ENCODE results near the gene NR6A1.
"Not testable (repeated sequence)": the region's sequence is repeated elsewhere in the genome, so short reads cannot be mapped to it uniquely, and the experiment has no call there.

Gene NR6A1

DNA sequence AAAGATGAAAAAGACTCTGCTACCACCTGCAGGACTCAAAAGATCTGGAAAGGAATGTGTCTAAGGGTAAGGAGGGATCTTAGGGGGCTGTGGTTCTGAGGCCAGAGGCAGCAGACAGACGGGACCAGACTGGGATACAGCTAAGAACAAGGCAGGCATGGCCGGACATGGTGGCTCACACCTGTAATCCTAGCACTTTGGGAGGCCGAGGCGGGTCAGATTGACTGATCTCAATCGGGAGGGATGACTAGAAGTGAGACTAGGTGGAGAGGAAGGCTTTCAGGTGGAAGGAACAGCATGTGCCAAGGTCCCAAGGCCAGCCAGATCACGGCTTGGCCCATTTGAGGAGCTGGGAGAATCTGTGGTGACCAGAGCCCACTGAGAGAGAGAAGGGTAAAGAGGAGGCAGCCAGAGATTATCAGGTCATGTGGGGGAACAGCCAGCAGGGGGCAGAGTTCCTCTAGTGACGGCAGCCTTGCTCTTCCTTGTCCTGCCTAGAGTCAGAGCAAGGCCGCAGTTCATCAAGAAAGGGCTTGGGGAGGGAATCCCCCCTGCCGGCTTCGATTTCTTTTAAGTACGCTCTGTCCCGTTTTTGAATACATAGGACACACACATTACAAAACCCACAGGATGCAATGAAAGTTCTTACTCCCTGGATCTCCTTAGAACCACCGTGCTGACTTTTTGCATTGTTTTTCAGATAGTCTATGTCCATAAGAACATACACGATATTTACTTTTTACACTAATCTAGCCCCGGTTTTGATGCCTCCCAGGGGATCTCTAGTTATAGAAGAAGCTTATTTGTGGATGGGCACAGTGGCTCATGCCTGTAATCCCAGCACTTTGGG is 3.2 kb upstream of the NR6A1 start:
- H3K27me3 Mint-ChIP-seq: peaks cover 48% of the 10 kb centered on the region
- H3K4me3 Mint-ChIP-seq: no peak overlapping the region
- ATAC-seq: no peak
- DNase-seq: peak; percentile 90
- no peak overlapping the region for H3K27ac Mint-ChIP-seq
- H3K4me1 Mint-ChIP-seq: peaks cover 43% of the 10 kb centered on the region
- H3K36me3 Mint-ChIP-seq (ENCODE audit: low read depth): no peaks in the 10 kb centered on the region
- no peaks in the 10 kb centered on the region for H3K9me3 Mint-ChIP-seq

DNA sequence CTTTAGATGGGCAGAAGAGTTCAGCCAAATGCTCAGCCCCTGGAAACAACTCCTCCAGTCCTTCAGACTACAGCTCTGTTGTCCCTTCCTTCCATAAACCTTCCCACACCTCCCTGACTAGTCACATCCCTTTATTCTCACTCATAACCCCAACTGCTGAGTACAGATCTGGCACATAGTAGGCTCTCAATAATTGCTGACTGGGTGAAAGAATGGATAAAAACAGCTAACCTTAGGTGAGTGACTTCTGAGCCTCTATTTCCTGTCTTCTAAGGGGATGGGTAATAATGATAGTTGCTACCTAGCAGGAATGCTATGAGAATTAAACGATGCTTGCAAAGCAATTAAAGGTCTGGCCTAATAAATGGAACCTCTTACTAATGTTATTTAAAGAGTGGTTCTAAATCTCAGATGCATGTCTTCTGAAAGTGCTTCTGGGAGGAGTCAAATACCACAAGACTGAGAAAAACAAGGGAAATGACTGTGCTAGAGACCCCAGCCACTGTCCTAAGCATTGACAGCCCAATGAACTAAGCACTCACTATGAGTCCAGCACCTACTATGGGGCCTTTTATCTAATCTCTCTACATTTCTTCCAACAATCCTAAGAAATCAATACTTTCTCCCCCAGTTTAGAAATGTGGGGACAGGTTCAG is 2.5 kb upstream of the NR6A1 start:
- Mint-ChIP-seq H3K27me3 (peaks cover 55% of the 10 kb centered on the region), H3K4me1 (peaks cover 47% of the 10 kb centered on the region), H3K9me3 (no peaks in the 10 kb centered on the region), H3K27ac (no peak overlapping the region), H3K36me3 (ENCODE audit: low read depth) (no peaks in the 10 kb centered on the region), H3K4me3 (no peak overlapping the region)
- ATAC-seq (no peak), DNase-seq (no peak)

DNA sequence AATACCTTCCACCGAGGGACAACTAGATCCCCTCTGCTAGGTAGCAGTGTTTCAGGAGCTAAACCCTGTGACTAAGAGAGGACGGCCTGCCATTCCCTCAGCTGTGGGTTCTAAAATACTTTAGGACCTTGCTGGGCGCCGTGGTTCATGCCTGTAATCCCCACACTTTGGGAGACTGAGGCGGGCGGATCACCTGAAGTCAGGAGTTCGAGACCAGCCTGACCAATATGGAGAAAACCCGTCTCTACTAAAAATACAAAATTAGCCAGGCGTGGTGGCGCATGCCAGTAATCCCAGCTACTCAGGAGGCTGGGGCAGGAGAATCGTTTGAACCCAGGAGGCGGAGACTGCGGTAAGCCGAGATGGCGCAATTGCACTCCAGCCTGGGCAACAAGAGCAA is 1.8 kb upstream of the NR6A1 start:
- H3K36me3 Mint-ChIP-seq (ENCODE audit: low read depth); H3K9me3 Mint-ChIP-seq; H3K27ac Mint-ChIP-seq; ATAC-seq; DNase-seq: not testable (repeated sequence)
- H3K27me3 Mint-ChIP-seq: peaks cover 62% of the 10 kb centered on the region
- peaks cover 47% of the 10 kb centered on the region for H3K4me1 Mint-ChIP-seq
- H3K4me3 Mint-ChIP-seq: peak overlapping the region; percentile 83

DNA sequence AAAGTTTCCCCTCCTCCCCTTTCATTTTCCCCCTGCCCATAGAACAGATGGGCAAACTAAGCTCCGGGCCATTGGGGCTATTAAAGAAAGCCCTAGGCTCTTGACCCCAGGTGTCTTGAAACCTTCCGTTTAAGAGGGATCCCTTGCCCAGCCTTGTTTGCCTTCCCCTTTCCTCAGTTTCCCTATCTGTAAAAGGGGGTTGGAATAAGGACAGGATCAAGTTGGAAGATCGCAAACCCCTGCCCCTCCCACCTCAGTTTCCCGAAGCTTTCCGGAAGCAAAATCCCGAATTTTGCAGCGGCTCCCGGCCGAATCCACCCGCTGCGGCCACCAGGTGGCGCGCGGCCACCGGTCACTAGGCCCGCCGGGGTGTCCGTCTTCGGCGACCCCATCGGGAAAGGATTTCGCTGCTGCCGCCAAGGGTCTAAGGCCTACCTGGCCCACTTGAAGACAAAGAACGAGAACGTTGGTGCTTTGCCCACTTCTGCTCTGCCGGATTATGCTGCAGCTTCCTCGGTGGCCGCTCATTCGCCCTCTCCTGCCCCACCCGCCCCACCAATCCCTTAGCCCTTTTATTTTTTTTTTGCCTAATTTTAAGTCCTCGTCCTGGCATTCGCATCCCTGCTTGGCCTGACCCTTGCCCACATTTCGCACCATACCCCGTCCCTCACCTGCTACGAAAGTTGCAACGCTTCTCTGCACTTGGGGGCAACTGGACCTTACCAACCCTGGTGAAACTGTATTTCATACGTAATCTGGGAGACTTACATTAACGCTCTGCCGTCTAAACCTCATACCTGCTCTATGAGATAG is 962 bp upstream of the NR6A1 start:
- Mint-ChIP-seq H3K36me3 (ENCODE audit: low read depth) (no peaks in the 10 kb centered on the region), H3K9me3 (no peaks in the 10 kb centered on the region), H3K27me3 (peaks cover 65% of the 10 kb centered on the region), H3K27ac (peak overlapping the region; percentile 92), H3K4me3 (peak overlapping the region; percentile 83), H3K4me1 (peaks cover 47% of the 10 kb centered on the region)
- ATAC-seq (no peak), DNase-seq (peak; percentile 60)

DNA sequence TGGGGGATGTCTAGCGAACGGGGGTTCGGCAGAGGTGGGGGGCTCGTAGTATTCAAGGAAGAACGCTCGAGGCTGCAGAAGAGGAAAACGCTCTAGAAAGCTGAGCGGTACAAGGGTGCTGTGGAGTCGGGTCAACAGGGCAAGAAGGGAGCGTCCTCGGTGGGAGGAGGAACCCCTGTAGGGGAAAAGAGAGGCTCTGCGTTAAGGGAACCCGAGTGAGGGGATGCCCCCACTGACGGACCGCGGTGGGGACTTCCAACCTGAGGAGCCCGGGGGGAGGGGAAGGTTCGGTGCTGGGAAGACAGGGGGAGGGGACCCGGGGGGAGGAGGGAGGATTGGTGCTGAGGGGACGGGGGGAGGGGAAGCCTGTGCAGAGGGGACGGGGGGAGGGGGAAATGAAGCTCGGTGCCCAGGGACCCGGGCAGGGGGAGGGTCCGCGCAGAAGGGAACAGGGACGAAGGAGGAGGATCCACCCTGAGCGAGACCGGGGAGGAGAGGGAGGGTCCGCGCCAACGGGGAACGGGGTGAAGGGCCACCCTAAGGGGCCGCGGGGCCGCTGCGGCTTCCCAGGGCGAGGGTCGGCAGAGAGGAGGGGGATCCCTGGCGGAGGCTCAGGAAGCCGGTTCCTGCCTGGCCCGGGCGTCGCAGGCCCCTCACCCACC is 621 bp downstream of the NR6A1 start:
- Mint-ChIP-seq H3K9me3 (no peaks in the 10 kb centered on the region), H3K27ac (no peak overlapping the region), H3K27me3 (peaks cover 66% of the 10 kb centered on the region), H3K36me3 (ENCODE audit: low read depth) (no peaks in the 10 kb centered on the region), H3K4me3 (peak overlapping the region; percentile 86), H3K4me1 (peaks cover 36% of the 10 kb centered on the region)
- no peak for ATAC-seq
- peak; percentile 23 for DNase-seq

DNA sequence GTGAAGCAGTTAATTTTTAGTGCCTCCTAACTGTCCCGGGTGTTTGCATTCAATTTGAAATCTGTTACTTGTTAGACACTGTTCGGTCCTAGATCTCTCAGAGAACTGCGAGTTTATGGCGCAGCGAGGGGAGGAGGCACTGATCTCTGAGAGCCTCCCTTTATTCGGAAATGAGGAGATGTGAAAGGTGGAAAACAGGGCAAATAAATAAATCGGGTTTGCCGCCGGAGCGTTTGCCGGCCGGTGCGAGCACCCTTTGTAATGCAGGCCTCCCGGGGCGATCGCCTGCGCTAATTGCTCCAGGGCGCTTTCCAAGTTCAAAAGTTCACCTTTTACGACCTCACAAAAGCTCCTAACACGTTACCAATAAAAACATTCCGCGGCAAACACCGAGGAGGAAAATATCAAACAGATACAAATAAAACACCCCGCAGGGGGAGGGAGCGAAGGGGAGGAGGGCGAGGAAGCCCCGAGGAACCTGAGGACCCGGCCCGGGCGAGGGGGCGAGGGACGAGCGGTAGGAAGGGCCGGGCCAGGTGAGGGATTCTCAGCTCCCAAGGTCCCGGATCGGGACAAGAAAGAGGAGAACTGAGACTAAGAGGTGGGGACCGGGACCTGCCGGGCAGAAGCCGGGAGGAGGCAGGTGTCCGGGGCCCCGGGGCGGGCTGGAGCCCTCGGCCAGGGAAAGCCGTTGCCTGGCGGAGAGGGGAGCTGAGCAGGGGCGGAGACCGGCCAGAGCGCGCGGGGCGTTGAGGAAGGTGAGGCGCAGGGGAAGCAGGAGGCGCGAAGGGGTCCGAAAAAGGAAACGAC is 1.4 kb downstream of the NR6A1 start:
- Mint-ChIP-seq H3K9me3 (no peaks in the 10 kb centered on the region), H3K27ac (peak overlapping the region; percentile 4), H3K36me3 (ENCODE audit: low read depth) (no peaks in the 10 kb centered on the region), H3K4me3 (peak overlapping the region; percentile 86), H3K27me3 (peaks cover 63% of the 10 kb centered on the region), H3K4me1 (peaks cover 36% of the 10 kb centered on the region)
- DNase-seq (peak; percentile 18), ATAC-seq (no peak)

DNA sequence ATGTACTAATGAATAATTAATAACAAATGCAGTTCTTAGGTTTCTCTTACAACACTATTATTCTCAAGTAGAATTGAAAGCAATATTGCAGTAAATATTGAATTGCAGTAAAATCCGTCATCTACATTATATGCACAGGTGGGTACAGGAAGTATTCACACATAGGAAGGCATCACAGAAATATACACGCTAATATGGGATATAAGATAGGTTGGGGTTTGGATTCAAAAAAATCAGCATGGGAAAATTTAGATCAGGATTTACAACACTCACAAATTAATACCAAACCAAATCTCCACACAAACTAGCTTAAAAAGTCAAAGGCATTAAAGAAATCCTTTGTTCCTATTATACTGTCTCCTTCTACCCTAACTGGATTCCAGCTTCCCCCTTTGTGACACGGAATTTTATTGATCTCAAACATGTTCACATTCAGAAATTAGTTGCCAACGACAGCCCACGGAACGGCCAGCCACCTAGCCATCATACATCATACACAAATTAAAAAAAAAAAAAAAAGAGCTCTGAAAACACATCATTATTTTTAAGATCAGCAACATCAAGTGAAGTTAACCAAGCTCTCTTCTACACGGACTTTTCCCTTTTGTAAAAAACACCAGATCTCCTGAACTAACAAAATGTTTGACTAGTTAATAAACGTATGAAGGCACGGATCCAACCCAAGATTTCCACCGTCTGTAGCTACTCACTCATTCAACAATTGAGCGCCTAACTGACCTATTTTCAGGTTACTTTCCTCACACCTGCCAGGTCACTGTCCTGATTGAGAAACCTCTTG is 2.2 kb downstream of the NR6A1 start:
- no peak for DNase-seq
- Mint-ChIP-seq H3K9me3 (no peaks in the 10 kb centered on the region), H3K4me3 (peak overlapping the region; percentile 86), H3K4me1 (peaks cover 29% of the 10 kb centered on the region), H3K27me3 (peaks cover 61% of the 10 kb centered on the region), H3K27ac (peak overlapping the region; percentile 4), H3K36me3 (ENCODE audit: low read depth) (no peaks in the 10 kb centered on the region)
- ATAC-seq: no peak

DNA sequence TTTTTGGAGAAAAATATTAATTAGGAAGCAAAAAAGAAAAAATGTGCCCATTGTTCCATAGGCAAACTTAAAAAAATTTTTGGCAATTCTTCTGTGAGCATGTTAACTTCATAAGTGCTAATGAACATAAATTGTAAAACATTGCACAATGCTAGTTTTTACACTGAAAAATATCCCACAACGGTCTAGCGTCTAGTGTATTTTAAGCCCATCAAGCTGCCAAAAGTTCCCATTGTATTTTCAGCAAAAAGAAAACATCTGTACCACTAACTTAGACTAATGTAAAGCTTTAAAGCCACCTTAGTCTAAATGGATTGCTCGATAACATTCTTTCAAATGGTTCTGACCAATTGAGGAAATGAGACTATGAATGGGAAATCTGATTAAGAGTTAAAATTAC is 2.8 kb downstream of the NR6A1 start:
- H3K27me3 Mint-ChIP-seq: peaks cover 61% of the 10 kb centered on the region
- H3K4me3 Mint-ChIP-seq: no peak overlapping the region
- peaks cover 24% of the 10 kb centered on the region for H3K4me1 Mint-ChIP-seq
- no peak for DNase-seq
- no peak for ATAC-seq
- no peaks in the 10 kb centered on the region for H3K36me3 Mint-ChIP-seq (ENCODE audit: low read depth)
- no peaks in the 10 kb centered on the region for H3K9me3 Mint-ChIP-seq
- H3K27ac Mint-ChIP-seq: no peak overlapping the region

DNA sequence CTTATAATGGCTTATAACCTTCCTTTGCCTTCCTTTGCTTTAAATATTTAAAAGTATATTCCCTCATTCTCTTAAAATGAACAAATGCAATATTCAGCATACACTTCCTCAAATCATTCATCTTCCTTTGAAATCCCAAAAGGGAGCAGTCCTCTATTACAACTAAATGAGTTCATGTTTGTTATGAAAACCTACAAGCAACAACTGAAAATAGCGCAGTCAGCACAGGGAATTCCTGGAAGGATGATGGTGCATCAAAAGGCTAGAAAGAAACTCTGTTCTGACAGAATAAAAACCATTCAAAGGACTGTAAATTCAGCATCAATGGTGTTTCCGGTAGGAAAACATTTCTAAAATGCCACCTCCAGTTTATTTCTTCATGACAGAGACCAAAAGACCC is 3.3 kb downstream of the NR6A1 start:
- no peak overlapping the region for H3K27ac Mint-ChIP-seq
- H3K27me3 Mint-ChIP-seq: peaks cover 64% of the 10 kb centered on the region
- no peak overlapping the region for H3K4me3 Mint-ChIP-seq
- ATAC-seq (no peak), DNase-seq (no peak)
- peaks cover 24% of the 10 kb centered on the region for H3K4me1 Mint-ChIP-seq
- no peaks in the 10 kb centered on the region for H3K36me3 Mint-ChIP-seq (ENCODE audit: low read depth)
- H3K9me3 Mint-ChIP-seq: no peaks in the 10 kb centered on the region

DNA sequence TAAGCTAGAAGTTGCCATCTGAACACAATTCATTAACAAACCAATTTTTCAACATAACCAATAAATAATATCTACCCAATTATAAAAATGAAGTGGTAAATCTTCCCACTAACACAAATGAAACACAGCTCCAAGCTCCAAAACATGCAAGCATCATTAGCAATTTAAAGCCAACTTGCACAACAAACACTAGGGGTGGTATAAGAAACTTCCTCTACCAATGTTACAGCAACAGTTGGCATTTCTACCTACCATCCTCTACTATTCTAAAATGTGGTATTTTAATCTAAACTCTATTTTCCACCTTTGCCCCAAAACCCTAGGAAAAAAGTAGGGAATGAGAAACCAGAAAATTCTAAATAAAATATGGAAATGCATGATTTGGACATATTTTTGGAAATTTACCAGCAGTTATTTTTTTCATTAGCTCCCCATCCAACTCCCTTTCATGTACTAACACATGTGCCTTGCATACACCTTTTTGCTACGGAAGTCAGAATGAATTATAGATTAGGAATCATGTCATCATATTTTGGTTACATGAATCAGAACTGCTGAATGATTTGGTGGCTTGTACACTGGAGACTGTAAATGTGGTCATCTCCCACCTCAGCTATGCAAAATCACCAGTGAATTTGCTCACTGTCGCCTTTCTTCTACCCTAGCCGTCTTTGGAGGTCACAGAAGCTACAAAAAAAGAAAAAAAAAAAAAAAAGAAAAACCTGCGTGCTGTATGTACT is 4.1 kb downstream of the NR6A1 start:
- no peak for ATAC-seq

DNA sequence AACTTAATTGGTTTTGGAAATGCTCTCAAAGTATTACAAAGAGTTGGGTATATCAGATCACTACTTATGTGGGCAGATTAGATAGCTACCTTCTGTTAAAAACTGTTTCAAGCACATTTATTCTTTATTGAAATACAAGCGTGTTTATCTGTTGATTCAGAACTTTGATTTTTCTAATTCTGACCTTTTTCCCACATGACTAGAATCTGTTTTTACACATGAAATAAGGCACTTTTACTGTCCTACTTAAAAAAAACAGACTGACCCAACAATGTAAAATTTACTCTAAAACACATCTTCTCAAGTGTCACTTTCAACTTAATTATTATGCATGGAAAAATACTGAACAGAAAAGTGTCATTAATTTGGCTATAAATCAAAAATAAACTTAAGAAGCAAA is 4.8 kb downstream of the NR6A1 start:
- Mint-ChIP-seq H3K36me3 (ENCODE audit: low read depth) (no peaks in the 10 kb centered on the region), H3K9me3 (no peaks in the 10 kb centered on the region), H3K27ac (no peak overlapping the region), H3K4me1 (peaks cover 15% of the 10 kb centered on the region), H3K4me3 (no peak overlapping the region), H3K27me3 (peaks cover 72% of the 10 kb centered on the region)
- no peak for DNase-seq
- ATAC-seq: no peak

More for the DNA sequence above, 4.1 kb downstream of the NR6A1 start:
- no peak for DNase-seq
- Mint-ChIP-seq H3K9me3 (no peaks in the 10 kb centered on the region), H3K27ac (no peak overlapping the region), H3K4me1 (peaks cover 19% of the 10 kb centered on the region), H3K27me3 (peaks cover 65% of the 10 kb centered on the region), H3K4me3 (no peak overlapping the region), H3K36me3 (ENCODE audit: low read depth) (no peaks in the 10 kb centered on the region)

DNA sequence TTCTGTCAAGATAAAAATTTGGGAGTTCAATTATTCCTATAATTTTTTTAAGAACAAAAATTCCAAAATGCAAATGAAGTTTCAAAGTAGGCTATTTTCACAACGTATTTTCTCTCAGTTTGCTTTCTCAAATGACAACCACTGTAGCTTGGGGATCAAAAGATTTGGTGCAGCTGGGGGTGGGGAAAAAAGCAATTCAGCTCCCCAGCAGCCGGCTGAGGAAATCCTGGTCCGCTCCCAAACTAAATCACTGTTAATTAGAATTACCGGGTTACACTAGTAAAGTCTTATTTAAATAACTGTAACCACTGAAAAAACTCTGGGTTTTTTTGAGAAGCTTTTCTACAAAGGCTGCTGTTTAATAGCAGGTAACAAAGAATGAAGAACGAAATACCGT is 5.7 kb downstream of the NR6A1 start:
- Mint-ChIP-seq H3K27ac (no peak overlapping the region), H3K4me3 (no peak overlapping the region), H3K4me1 (peaks cover 13% of the 10 kb centered on the region), H3K36me3 (ENCODE audit: low read depth) (no peaks in the 10 kb centered on the region), H3K9me3 (no peaks in the 10 kb centered on the region), H3K27me3 (peaks cover 80% of the 10 kb centered on the region)
- no peak for DNase-seq
- ATAC-seq: no peak
